GM12878 (cell line): Measurements from ENCODE around the gene PTGR3. TPM values are rescaled to one million over a fixed set of nuclear protein-coding genes. Genes with fewer than 3 reads are reported as not detected.

Experiments used
- ATAC-seq: fragments of 200-7000 bp; cut with Tn5 transposase; 3 replicates; pipeline ENCODE4 v1.9.1; 2020; ENCODE audit warnings: mild to moderate bottlenecking, moderate library complexity
- BruUV-seq: library from RNA; stranded (reverse); fragments of 400-500 nt; replicated peaks from 2 replicates; lab custom pipeline; 2021; lab: Mats Ljungman, UMichigan
- CTCF ChIA-PET: fragments of 300-600 bp; sonication (Branson Sonifier 250); formaldehyde crosslinking; extraction: SDS; loops from one replicate; lab custom pipeline; 2021; ENCODE audit warnings: inconsistent platforms; lab: Yijun Ruan, JAX
- POLR2A ChIA-PET: fragments of 350-600 bp; formaldehyde crosslinking; extraction: SDS; loops from one replicate; lab custom pipeline; 2021; ENCODE audit warnings: inconsistent platforms; lab: Charles Lee
- RAD21 ChIA-PET: fragments of 300-600 bp; sonication (Branson Sonifier 250); formaldehyde crosslinking; loops from one replicate; lab custom pipeline; 2023; ENCODE audit warnings: antibody characterized with exemption; ENCODE audit not compliant: unreplicated experiment; lab: Charles Lee
- SMC1A ChIA-PET: fragments of 300-600 bp; sonication (Branson Sonifier 250); formaldehyde crosslinking; loops from one replicate; lab custom pipeline; 2023; ENCODE audit not compliant: unreplicated experiment, uncharacterized antibody; lab: Charles Lee
- DNase-seq: peaks from one replicate; pipeline ENCODE4 v3.0.0-alpha.2; 2011; ENCODE audit warnings: low read depth, low spot score
- FAIRE-seq: peaks from 3 replicates; lab custom pipeline; 2011; peaks lifted over from hg19 to GRCh38; lab: Jason Lieb, UNC
- H2AFZ ChIP-seq: 2 replicates; pipeline ENCODE4 v1.6.0; 2011; ENCODE audit warnings: low read depth, low read length, control low read depth; ENCODE audit not compliant: control insufficient read depth
- H3K27ac ChIP-seq: 2 replicates; pipeline ENCODE4 v1.5.1; 2011; ENCODE audit warnings: control low read depth; ENCODE audit not compliant: control insufficient read depth, insufficient read depth
- H3K27me3 ChIP-seq, 2 experiments: replicated peaks in 1 of 2; 2 replicates each; pipeline versions ENCODE4 v1.6.0 to v1.6.1; 2011; ENCODE audit warnings: low read length in 1 of 2; ENCODE audit not compliant: control insufficient read depth in 2 of 2, insufficient read depth in 2 of 2
- H3K36me3 ChIP-seq, 2 experiments: 2 replicates each; pipeline ENCODE4 v1.5.1; 2011; ENCODE audit warnings: low read length in 1 of 2; ENCODE audit not compliant: control insufficient read depth in 2 of 2, insufficient read depth in 2 of 2
- H3K4me1 ChIP-seq: 2 replicates; pipeline ENCODE4 v1.6.1; 2011; ENCODE audit warnings: mild to moderate bottlenecking, low read length, moderate library complexity, mixed read lengths; ENCODE audit not compliant: control insufficient read depth, insufficient read depth
- H3K4me2 ChIP-seq: 2 replicates; pipeline ENCODE4 v1.6.0; 2011; ENCODE audit warnings: control low read depth; ENCODE audit not compliant: control insufficient read depth, insufficient read depth
- H3K4me3 ChIP-seq: fragments of 200-600 bp; sonication (generic); 2 replicates; pipeline ENCODE4 v1.5.1; 2016
- H3K79me2 ChIP-seq: 2 replicates; pipeline ENCODE4 v1.6.0; 2011; ENCODE audit warnings: low read length; ENCODE audit not compliant: control insufficient read depth, insufficient read depth
- H3K9ac ChIP-seq: 2 replicates; pipeline ENCODE4 v1.8.0; 2011; ENCODE audit warnings: low read length, control low read depth, mixed read lengths; ENCODE audit not compliant: control insufficient read depth, insufficient read depth
- H3K9me3 ChIP-seq: replicated peaks from 3 replicates; pipeline ENCODE4 v1.5.1; 2011; ENCODE audit warnings: mild to moderate bottlenecking, low read length; ENCODE audit not compliant: control insufficient read depth, insufficient read depth
- H4K20me1 ChIP-seq: 2 replicates; pipeline ENCODE4 v1.6.0; 2011; ENCODE audit not compliant: control insufficient read depth, insufficient read depth
- ETV6 ChIP-seq, 2 experiments: fragments of 450-650 bp in 1 of 2; IDR thresholded peaks in 1 of 2; conservative IDR thresholded peaks in 1 of 2; 2 replicates each; pipeline ENCODE4 v1.6.1; 2014; ENCODE audit warnings: antibody characterized with exemption in 1 of 2, borderline replicate concordance in 1 of 2, low read depth in 1 of 2, mild to moderate bottlenecking in 1 of 2, moderate library complexity in 1 of 2
- FOXM1 ChIP-seq: IDR thresholded peaks from 2 replicates; pipeline ENCODE4 v1.6.1; 2012; ENCODE audit warnings: low read depth, mild to moderate bottlenecking, inconsistent platforms, low read length, moderate library complexity
- NR2C1 ChIP-seq: fragments of 450-650 bp; IDR thresholded peaks from 2 replicates; pipeline ENCODE4 v1.6.1; 2017; ENCODE audit warnings: antibody characterized with exemption, mild to moderate bottlenecking, moderate library complexity
- NRF1 ChIP-seq: conservative IDR thresholded peaks from 2 replicates; pipeline ENCODE4 v1.6.1; 2011; ENCODE audit warnings: mild to moderate bottlenecking, low read depth, low read length, improper control_type of control experiment
- SREBF1 ChIP-seq: IDR thresholded peaks from 2 replicates; pipeline ENCODE4 v1.6.1; 2012; ENCODE audit warnings: mild to moderate bottlenecking, low read length
- ZNF217 ChIP-seq: fragments of 450-650 bp; IDR thresholded peaks from 2 replicates; pipeline ENCODE4 v1.6.1; 2017; ENCODE audit warnings: antibody characterized with exemption, mild to moderate bottlenecking
- WGBS: methylation state at CpG from one replicate; pipeline ENCODE4 v1.1.6; 2016; ENCODE audit warnings: low lambda C conversion rate; ENCODE audit not compliant: insufficient replicate concordance, insufficient coverage; ENCODE audit errors: missing lambda C conversion rate; 5-methylcytosine and 5-hydroxymethylcytosine counted together
- in situ Hi-C: fragments of 300-500 bp; cut with MboI; formaldehyde crosslinking; loops from 9 replicates; pipeline ENCODE4 v1.14.3; 2018; ENCODE audit warnings: mixed read lengths
- intact Hi-C: fragments of 100-400 bp; cut with micrococcal nuclease; formaldehyde crosslinking; loops from one replicate; pipeline ENCODE4 v1.14.2; 2022; ENCODE audit not compliant: unreplicated experiment
- polyA plus RNA-seq, 11 experiments: library from polyadenylated mRNA; depleted of rRNA in 4 of 11; unstranded in 6 of 11; stranded (reverse) in 5 of 11; fragments of >200 nt; fragmentation: Nextera tagmentation in 4 of 11; fragmentation: Illumina TruSeq in 1 of 11; extraction: Ambion mirVana in 4 of 11; extraction: Trizol in 1 of 11; gene quantifications; 1 replicate in 1 of 11; 2 replicates in 10 of 11; pipeline versions ENCODE4 v1.2.1 to v1.2.3, GENCODE V29; 2011 to 2016; ENCODE audit warnings: inconsistent platforms in 2 of 11, missing spikeins in 2 of 11, low read depth in 1 of 11
- total RNA-seq, 4 experiments: library from RNA; depleted of rRNA in 3 of 4; stranded (reverse); fragments of >200 nt in 3 of 4; fragmentation: Illumina TruSeq in 1 of 4; extraction: Trizol in 1 of 4; gene quantifications; 2 replicates each; pipeline versions ENCODE4 v1.2.1 to v1.2.3, GENCODE V29; 2013 to 2021

Gene PTGR3
- total and polyA plus RNA-seq, 10 of the 15 experiments (the other 5 are each of a cell fraction or from before 2014, with no cell fraction given) = 6.2 to 69.8 (median 21.9) TPM

GRCh38 chr18:75159646-75160356 lies 49.1 kb downstream of the PTGR3 start:
- no peak for FAIRE-seq
- intact Hi-C loops (no loop called here), in situ Hi-C loops (no loop called here)
- Histone ChIP-seq H3K4me3 (no peak overlapping the region), H3K4me2 (no peak overlapping the region), H3K9me3 (no peaks in the 10 kb centered on the region), H2AFZ (no peak overlapping the region), H4K20me1 (no peaks in the 10 kb centered on the region), H3K27me3 (no peaks in the 10 kb centered on the region; a peak in 2 of 4 replicates), H3K27ac (no peak overlapping the region), H3K9ac (no peak overlapping the region), H3K4me1 (no peaks in the 10 kb centered on the region), H3K36me3 (no peaks in the 10 kb centered on the region), H3K79me2 (no peaks in the 10 kb centered on the region)
- no peak for ATAC-seq
- BruUV-seq = no TSS peak
- RAD21 ChIA-PET = no interaction called here
- 37% methylated on average over 16 of the region's 16 CpGs for WGBS
- CTCF ChIA-PET = no interaction called here
- SMC1A ChIA-PET = no interaction called here
- DNase-seq = no peak
- POLR2A ChIA-PET = no interaction called here
- no peak for TF ChIP-seq ZNF217
- no peak for TF ChIP-seq SREBF1
- TF ChIP-seq, all 136 proteins: peak for 0

GRCh38 chr18:75159238-75159518 lies 49.8 kb downstream of the PTGR3 start:
- TF ChIP-seq NR2C1 = no peak
- TF ChIP-seq ETV6 (conservative IDR thresholded peaks at IDR 0.05 in 1 of 2, IDR thresholded peaks at IDR 0.05 in 1 of 2; ENCODE audit: borderline replicate concordance in 1 of 2, low read depth in 1 of 2) = no peak
- TF ChIP-seq NRF1 = no peak
- no peak for TF ChIP-seq FOXM1
- no peak overlapping the region for H3K9ac ChIP-seq
- H3K36me3 ChIP-seq = no peaks in the 10 kb centered on the region
- H4K20me1 ChIP-seq = no peaks in the 10 kb centered on the region
- ChIA-PET CTCF (no interaction called here), RAD21 (no interaction called here), SMC1A (no interaction called here), POLR2A (no interaction called here)
- H3K4me3 ChIP-seq = no peak overlapping the region
- in situ Hi-C loops (no loop called here), intact Hi-C loops (no loop called here)
- no peak overlapping the region for H2AFZ ChIP-seq
- no peaks in the 10 kb centered on the region for H3K79me2 ChIP-seq
- no peak overlapping the region for H3K4me2 ChIP-seq
- H3K27me3 ChIP-seq = no peaks in the 10 kb centered on the region; a peak in 2 of 4 replicates
- no peaks in the 10 kb centered on the region for H3K9me3 ChIP-seq
- no peak for DNase-seq
- 59% methylated on average over 9 of the region's 9 CpGs for WGBS
- H3K27ac ChIP-seq = no peak overlapping the region
- ATAC-seq = no peak
- no peak for FAIRE-seq
- no TSS peak for BruUV-seq
- no peaks in the 10 kb centered on the region for H3K4me1 ChIP-seq

Other genes with a start within 250 kb of the PTGR3 start
- gene TSHZ1, start 1.7 kb upstream of the PTGR3 start, total RNA-seq (2014; rRNA removed) = 8.3 and 8.7 TPM in 2 replicates
- gene TSHZ1, start 1.7 kb upstream of the PTGR3 start, total RNA-seq (2014; rRNA removed; fragmentation: Illumina TruSeq; extraction: Trizol) = 5.8 and 6.2 TPM in 2 replicates
- 14.0 and 15.2 TPM in 2 replicates for gene TSHZ1, start 1.7 kb upstream of the PTGR3 start, total RNA-seq (2021)
- gene TSHZ1, start 1.7 kb upstream of the PTGR3 start, polyA plus RNA-seq (2011; rRNA removed) = 2.8 and 4.0 TPM in 2 replicates
- gene TSHZ1, start 1.7 kb upstream of the PTGR3 start, polyA plus RNA-seq (2014; fragmentation: Illumina TruSeq; extraction: Trizol) = 5.3 and 7.1 TPM in 2 replicates
- gene TSHZ1, start 1.7 kb upstream of the PTGR3 start, polyA plus RNA-seq (2014; fragmentation: Nextera tagmentation; extraction: Ambion mirVana) = 1 to 10 TPM; 2.2 to 2.9 TPM
- gene TSHZ1, start 1.7 kb upstream of the PTGR3 start, polyA plus RNA-seq (2014; rRNA removed) = 6.7 and 7.9 TPM in 2 replicates
- 1 to 10 TPM; 2.4 to 2.8 TPM for gene TSHZ1, start 1.7 kb upstream of the PTGR3 start, polyA plus RNA-seq (2016; fragmentation: Nextera tagmentation; extraction: Ambion mirVana)
- not detected in 2 replicates for gene SMIM21, start 218.6 kb upstream of the PTGR3 start, total RNA-seq (2014; rRNA removed)
- not detected in 2 replicates for gene SMIM21, start 218.6 kb upstream of the PTGR3 start, total RNA-seq (2014; rRNA removed; fragmentation: Illumina TruSeq; extraction: Trizol)
- gene SMIM21, start 218.6 kb upstream of the PTGR3 start, total RNA-seq (2021) = not detected in 2 replicates
- not detected in 2 replicates for gene SMIM21, start 218.6 kb upstream of the PTGR3 start, polyA plus RNA-seq (2011; rRNA removed)
- not detected in 2 replicates for gene SMIM21, start 218.6 kb upstream of the PTGR3 start, polyA plus RNA-seq (2014; fragmentation: Illumina TruSeq; extraction: Trizol)
- not detected for gene SMIM21, start 218.6 kb upstream of the PTGR3 start, polyA plus RNA-seq (2014; fragmentation: Nextera tagmentation; extraction: Ambion mirVana)
- not detected in 2 replicates for gene SMIM21, start 218.6 kb upstream of the PTGR3 start, polyA plus RNA-seq (2014; rRNA removed)
- not detected for gene SMIM21, start 218.6 kb upstream of the PTGR3 start, polyA plus RNA-seq (2016; fragmentation: Nextera tagmentation; extraction: Ambion mirVana)